ENCODE data around the gene ASMTL.
"Not testable (repeated sequence)": the region's sequence is repeated elsewhere in the genome, so short reads cannot be mapped to it uniquely, and the experiment has no call there.

Gene ASMTL

DNA sequence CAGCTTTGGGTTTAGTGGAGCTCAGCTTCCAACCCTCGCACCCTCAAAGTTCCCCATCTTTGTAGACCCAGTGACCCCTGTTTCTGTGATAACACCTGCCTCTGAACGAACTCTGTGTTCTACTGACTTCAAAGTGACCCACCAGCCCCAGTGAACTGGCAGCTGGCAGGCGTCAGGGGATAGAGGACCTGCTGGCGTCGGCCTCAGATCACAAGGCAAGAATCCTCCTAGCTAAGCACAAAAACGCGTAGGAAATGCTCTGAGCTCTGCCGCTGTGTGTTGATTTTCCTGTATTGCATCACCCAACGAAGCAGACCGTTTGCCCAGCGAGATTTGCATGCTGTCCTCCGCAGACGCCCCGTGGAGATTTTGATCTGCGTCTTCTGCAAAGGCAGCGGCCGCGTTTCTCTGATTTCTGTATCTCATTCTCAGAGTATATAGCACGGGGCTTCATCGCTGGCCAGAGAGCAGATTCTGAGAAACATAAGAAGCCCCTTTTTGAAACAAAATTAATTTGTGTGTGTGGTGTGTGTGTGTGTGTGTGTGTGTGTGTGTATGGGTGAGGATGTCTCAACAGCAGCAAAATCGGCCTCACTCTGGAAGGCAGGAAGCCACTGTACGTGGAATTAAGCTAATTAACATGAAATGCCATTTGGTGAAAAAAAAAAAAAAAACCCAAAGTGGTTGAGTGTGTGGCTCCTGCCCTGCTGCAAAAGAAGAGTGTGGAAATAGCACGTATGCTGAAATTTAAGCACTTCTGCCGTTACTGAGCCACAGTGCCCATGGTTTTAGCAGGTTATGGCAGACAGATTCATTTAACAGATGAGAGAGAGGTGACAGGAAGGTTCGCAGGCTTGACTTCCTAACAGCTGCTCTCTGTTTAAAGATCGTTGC is 29.2 kb upstream of the ASMTL start:
- DNase-seq: no peak

GRCh38 chrX:1480082-1480785 is 27.5 kb upstream of the ASMTL start:
- DNase-seq: no peak

DNA sequence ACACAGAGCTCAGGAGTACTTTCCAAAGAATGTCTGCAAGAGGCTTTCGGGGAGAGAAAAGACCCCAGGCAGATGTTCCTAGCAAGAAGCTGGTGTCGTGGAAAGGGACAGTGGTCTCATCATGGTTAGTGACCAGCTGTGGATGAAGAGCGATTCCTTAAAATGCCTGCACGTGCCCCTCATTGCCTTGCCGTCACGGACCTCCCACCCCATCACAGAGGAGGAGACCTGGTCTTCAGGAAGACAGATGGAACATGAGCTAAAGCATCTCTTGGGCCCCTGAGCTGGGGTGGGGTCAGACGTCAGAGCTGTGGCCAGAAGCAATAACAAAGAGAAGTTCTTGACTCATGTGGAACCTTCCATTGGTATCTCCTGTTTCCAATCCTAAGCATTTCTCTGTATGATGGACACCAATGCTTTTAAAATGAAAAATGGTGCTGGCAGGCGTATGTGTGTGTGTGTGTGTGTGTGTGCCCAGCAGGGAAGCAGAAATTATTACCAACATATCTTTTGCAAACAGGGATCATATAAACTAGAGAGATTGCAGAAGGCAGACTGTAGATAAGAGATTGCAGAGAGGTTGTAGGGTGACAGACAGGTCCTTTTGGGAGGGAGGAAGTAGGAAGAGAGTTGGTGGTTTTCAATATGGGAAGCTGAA is 25.2 kb upstream of the ASMTL start:
- no peak for DNase-seq

- no peak for DNase-seq
Measured at GRCh38 chrX:1477229-1477628, 24.5 kb upstream of the ASMTL start.

DNA sequence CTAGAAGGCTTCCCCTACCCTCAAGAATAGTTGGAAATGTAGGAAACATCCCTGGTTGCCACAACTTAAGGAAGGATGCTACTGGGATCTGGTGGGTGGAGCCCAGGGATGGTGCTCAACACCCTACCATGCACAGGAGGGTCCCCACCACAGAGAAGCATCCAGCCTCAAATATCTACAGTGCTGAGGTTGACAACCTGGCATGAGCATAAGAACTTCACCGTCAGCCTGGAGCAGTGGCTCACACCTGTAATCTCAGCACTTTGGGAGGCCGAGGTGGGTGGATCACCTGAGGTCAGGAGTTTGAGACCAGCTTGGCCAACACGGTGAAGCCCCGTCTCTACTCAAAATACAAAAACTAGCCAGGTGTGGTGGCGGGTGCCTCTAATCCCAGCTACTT is 24.0 kb upstream of the ASMTL start:
- DNase-seq: no peak

DNA sequence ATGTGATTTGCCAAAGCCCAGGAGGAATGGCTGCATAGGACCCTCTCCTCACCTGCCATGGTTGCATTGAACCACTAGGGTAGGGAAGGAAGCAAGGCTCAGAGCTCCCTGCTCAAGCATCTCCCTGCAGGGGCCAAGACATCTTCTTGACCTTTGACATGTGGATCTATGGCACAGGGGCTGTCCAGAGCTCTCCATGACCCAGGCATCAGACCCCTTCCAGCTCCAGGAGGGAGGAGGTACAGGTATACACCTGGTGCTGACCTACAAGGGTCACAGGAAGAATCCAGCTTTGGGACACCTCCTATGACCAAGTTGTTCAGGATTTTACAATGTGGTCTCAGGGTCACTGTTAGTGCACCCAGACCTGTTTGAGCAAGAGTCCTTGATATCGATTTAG is 23.2 kb upstream of the ASMTL start:
- DNase-seq: no peak

DNA sequence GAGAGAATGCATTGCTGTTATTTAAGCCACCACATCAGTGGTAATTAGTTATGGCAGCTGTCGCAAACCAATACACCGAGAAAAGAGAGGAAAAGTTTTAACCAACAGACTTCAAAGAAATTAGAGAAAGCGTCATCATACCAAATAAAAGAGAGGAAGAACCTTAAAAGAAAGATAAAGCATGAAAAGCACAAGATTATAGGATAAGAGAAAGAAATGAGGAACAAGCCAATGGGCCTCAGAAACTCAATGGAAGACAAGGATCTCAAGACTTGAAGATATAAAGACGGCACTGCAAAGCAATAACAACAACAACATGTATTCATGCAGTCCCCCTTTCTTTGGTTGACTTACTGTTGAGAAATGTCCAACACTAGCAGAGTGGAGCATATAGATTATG is 22.8 kb upstream of the ASMTL start:
- no peak for DNase-seq

- DNase-seq: not testable (repeated sequence)
Measured at GRCh38 chrX:1474593-1474992, 21.9 kb upstream of the ASMTL start.

GRCh38 chrX:1472975-1473374 is 20.3 kb upstream of the ASMTL start:
- DNase-seq: no peak

DNA sequence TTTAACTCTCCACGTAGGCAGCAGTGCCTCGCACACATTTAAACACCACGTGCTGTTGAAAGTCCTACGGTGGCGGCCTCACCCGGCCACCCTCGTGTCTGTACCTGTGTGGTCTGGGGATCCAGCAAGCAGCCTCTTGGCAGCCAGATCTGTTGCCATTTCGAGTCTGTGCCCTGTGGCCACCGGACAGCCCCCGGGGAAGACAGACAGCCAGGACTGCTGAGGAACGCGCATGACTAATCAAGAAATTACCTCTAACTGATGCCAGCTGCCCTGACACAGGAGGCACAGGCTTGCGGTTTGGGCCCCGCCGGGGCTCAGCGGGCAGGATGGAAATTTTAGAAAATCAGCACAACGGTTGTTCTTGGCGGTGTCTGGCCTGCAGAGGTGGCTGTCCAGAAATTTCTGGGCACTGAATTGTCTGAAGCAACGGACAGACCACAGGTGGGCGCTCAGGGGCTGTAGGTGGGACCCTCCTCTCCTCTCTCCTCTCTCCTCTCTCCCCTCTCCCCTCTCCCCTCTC is 15.6 kb upstream of the ASMTL start:
- DNase-seq: no peak

- DNase-seq: no peak
Measured at GRCh38 chrX:1466971-1467561, 14.4 kb upstream of the ASMTL start.

DNA sequence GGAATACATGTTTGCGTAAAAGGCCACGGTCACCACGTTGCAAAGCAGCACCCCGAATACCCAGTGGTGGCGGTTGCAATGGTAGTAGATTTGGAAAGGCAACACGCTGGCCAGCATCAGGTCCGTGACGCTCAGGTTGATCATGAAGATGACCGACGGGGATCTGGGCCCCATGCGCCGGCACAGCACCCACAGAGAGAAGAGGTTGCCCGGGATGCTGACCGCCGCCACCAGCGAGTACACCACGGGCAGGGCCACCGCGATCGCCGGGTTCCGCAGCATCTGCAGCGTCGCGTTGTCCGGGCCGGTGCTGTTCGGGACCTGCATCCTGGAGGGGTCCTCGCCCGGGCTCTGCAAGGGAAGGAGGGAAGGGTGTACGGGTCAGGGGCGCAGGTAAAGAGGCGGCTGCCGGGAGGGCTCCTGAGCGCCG is 13.5 kb upstream of the ASMTL start:
- no peak for DNase-seq

DNA sequence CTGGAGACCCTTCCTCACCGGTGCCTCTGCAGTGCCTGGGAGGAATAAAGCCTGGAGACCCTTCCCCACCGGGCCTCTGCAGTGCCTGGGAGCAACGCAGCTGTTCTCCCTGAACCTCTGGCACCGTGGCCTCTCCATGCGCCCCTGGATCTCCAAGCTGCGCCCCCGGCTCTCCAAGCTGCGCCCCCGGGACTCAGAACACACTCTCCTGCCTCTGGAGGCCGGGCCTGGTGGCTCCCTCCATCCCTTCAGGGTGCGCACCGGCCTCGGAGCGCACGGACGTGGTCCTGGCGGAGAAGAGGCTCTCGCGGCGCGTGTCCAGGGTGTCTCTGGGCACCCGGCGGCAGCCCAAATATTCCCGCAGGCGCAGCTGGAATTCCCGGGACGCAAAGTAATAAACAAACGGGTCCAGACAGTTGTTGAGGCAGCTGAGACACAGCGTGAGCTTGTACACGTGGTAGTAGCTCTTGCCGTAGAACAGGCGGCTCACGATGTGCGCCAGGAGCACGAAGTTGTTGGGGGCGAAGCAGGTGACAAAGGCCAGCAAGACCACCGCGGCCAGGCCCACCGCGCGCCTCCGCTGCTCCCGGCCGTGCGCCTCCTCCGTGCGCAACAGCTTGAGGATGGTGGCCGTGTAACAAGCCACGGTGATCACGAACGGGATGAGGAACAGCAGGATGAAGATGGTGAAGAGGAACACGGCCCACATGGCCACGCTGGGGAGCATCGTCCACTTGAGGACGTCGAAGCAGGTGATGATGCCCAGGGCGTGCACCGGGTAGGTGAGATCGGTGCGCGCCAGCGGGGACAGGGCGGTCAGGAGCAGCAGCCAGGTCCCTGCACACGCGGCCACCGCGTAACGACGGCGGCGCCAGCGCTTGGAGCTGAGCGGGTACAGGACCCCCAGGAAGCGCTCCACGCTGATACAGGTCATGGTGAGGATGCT is 12.8 kb upstream of the ASMTL start:
- DNase-seq: no peak

- no peak for DNase-seq
Measured at GRCh38 chrX:1464971-1465285, 12.2 kb upstream of the ASMTL start.

- DNase-seq: no peak
Measured at GRCh38 chrX:1464041-1464970, 11.6 kb upstream of the ASMTL start.

DNA sequence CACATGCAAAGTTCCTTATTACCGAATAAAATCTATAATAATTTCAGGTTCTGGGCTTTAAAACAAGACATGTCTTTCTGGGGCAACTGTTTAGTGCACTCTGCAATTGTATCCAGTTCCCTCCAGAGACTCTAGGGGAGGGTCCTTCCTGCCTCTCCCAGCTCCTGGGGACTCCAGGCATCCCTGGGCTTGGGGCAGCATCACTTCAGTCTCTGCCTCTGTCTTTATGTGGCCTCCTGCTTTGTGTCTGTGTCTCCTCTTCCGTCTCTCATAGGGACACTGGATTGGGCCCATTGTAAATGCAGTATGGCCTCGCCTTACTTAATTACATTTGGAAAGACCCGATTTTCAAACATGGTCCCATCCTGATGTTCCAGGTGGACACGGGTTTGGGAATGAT is 10.9 kb upstream of the ASMTL start:
- DNase-seq: no peak

- DNase-seq: no peak
Measured at GRCh38 chrX:1462596-1463251, 10.0 kb upstream of the ASMTL start.

- no peak for DNase-seq
Measured at GRCh38 chrX:1462110-1462509, 9.4 kb upstream of the ASMTL start.

- no peak for DNase-seq
Measured at GRCh38 chrX:1455948-1456280, 3.2 kb upstream of the ASMTL start.

DNA sequence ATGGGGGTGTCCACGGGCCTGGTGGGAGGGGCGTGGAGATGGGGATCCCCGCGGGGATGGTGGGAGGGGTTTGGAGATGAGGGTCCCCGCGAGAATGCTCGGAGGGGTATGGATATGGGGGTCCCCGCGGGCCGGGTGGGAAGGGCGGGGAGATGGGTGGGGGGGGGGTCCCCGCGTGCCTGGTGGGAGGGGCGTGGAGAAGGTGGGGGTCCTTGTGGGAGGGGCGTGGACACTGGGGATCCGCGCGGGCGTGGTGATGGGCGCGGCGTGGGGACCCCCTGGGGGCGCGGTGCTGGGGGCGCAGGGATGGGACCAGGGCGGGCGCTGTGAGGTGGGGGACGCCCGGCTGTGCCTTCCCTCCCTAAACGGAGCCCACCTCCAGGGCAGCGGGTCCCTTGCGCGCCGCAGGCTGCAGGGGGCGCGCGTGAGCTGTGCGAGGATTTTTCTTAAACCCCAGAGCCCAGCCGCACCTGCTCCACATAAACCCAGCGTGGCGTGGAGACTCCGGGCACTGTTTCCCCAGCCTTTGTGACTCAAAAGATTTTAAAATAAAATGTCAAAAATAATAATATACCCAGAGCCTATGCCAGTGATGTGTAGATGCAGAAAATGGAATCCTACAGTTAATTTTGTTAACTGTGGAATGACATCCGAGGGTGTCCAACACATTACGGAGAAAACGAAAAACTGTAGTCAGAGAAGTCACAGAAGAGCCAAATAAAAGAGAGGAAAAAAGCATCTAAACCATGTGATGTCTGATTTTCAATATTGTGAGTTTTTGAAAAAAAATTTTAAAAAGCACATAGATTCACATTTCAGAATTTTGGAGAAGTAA is 1.5 kb upstream of the ASMTL start:
- no peak for DNase-seq
